Measurements from ENCODE around the gene CEP68.
"Not testable (repeated sequence)": the region's sequence is repeated elsewhere in the genome, so short reads cannot be mapped to it uniquely, and the experiment has no call there.

CEP68 gene

GRCh38 chr2:65092791-65093190, 36.6 kb downstream of the CEP68 start:
- DNase-seq = no peak

GRCh38 chr2:65093211-65093610, 37.0 kb downstream of the CEP68 start:
- DNase-seq = no peak

GRCh38 chr2:65096948-65097347, 40.7 kb downstream of the CEP68 start:
- DNase-seq = no peak

GRCh38 chr2:65097844-65098243, 41.6 kb downstream of the CEP68 start:
- DNase-seq = no peak

GRCh38 chr2:65098741-65099140, 42.5 kb downstream of the CEP68 start:
- no peak for DNase-seq

GRCh38 chr2:65101071-65101470, 44.9 kb downstream of the CEP68 start:
- DNase-seq = no peak

- no peak for DNase-seq
Measured at GRCh38 chr2:65103013-65103715, 46.9 kb downstream of the CEP68 start.

DNA sequence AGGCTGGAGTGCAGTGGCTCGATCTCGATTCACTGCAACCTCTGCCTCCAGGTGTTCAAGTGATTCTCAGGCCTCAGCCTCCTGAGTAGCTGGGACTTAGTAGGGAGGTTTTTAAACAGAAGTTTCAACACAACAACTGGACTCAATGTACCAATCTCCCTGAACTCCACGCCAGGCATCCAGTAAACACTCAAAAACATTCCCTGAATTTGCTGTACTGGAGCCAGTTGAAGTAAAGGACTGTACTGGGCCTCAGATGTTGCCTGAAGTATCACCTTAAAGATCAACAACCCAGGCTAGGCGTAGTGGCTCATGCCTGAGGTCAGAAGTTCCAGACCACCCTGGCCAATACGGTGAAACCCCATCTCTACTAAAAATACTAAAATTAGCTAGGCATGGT, 51.3 kb downstream of the CEP68 start:
- DNase-seq = no peak

DNA sequence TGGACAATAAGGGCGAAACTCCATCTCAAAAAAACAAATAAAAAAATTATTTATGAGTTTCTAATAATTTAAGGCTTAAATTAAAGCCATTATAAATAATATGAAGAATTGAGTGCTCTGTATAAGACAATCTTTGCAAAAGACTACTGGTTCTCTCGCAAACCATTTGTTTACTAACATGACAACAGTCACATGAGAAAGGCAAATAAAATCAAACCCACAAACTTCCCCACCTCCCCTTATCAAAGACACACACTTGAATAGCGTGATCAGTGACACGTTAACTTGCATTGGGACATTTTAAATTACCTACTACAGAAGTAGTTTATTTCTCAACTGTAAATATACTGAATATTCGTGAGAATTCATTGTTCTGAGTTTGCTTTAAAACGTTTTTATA, 52.6 kb downstream of the CEP68 start:
- no peak for DNase-seq

GRCh38 chr2:65112633-65113032, 56.4 kb downstream of the CEP68 start:
- DNase-seq = no peak

- no peak for DNase-seq
Measured at GRCh38 chr2:65113229-65113628, 57.0 kb downstream of the CEP68 start.

- DNase-seq = no peak
Measured at GRCh38 chr2:65113816-65114215, 57.6 kb downstream of the CEP68 start.

GRCh38 chr2:65114921-65115320, 58.7 kb downstream of the CEP68 start:
- DNase-seq = no peak

- peak; percentile 31 for DNase-seq
Measured at GRCh38 chr2:65116645-65117044, 60.4 kb downstream of the CEP68 start.

- no peak for DNase-seq
Measured at GRCh38 chr2:65120990-65121693, 64.9 kb downstream of the CEP68 start.

- no peak for DNase-seq
Measured at GRCh38 chr2:65122313-65122712, 66.1 kb downstream of the CEP68 start.

GRCh38 chr2:65125457-65125856, 69.2 kb downstream of the CEP68 start:
- DNase-seq = not testable (repeated sequence)

DNA sequence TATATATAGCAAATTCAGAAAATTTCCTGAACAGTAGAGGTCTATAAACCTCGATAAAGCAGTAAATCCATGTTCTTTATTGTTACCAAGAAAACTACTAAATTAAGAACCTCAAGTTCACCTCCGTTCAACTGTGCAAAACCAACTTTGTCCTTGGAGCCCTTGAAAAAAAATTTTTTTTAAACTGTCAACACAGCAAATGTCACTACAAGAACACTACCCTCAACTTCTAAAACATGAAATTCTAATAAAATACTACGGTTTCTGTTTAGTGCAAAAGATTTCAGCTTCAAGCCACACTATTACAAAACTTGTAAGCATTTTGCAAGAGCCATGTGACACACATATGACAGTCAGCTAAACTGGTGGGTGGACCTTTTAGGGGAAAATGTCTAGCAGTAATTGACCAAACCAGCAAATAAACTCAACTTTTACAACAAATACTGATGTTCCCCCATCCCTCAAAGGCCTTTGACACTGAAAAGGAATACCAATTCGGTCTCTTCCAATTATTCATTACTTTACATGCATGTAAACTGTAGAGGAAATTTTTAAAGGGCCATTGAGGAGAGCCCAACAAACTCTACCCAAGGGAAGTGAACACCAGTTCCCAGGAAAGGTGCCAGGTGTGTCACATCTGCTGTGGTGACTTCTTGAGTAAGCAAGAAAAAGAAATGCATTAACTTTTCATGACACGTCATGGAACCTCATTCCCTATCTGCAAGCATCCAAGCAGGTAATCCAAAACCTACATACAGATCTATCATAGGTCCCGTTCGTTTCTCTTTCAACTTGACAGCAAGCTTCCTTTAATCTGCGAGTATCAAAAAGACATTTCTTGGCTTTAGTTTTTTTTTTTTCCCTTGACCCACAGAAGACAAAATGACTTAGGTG, 72.3 kb downstream of the CEP68 start:
- DNase-seq = peak; percentile 75

- DNase-seq = peak; percentile 45
Measured at GRCh38 chr2:65129286-65129825, 73.1 kb downstream of the CEP68 start.

- DNase-seq = peak; percentile 99
Measured at GRCh38 chr2:65129826-65130663, 73.8 kb downstream of the CEP68 start, which contains the start of gene RAB1A. Gene RAB1A, minus strand, starts transcription at chr2:65130106. Its CDS starts 191 bp downstream, at chr2:65129915.

DNA sequence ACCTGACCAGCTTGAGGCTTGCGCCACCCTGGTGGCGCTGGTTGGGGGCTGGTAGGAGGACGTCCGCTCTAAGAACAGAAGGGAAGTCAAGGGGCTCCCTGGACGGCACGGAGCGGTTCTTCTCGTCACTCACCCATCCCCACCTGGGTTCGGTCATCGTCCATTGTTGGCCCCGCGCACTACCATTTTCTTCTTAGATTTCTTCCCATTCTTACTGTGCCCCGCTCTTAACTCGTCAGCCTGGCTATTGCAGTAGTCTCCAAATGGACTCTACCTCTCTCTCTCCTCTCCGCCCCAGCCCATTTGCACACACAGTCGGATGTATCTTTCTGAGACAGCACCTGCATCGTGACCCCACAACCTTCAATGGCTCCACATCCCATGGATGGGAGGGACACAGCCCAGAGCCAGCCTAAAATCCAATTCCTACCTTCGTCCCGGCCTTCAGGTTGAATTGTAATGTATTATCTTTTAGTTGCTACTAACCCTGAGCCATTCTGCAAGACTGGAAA, 74.5 kb downstream of the CEP68 start:
- peak; percentile 70 for DNase-seq

DNA sequence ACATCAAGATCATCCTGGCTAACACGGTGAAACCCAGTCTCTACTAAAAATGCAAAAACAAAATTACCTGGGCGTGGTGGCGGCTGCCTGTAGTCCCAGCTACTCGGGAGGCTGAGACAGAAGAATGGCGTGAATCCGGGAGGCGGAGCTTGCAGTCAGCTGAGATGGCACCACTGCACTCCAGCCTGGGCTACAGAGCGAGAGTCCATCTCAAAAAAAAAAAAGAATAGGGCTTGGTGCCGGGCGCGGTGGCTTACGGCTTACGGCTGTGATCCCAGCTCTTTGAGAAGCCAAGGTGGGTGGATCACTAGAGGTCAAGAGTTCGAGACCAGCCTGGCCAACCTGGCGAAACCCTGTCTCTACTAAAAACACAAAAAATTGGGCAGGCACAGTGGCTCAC, 76.7 kb downstream of the CEP68 start:
- not testable (repeated sequence) for DNase-seq
